HepG2 (cell line): ENCODE measurements around the gene PCDH10.

Source experiments
- ATF3 ChIP-seq: sonication (generic); formaldehyde crosslinking; IDR thresholded peaks from 2 replicates; pipeline ENCODE4 v1.4.0; 2020; ENCODE audit warnings: missing genetic modification reagents
- CTCF ChIP-seq: sonication (generic); formaldehyde crosslinking; IDR thresholded peaks from 2 replicates; pipeline ENCODE4 v1.5.0; 2020; ENCODE audit warnings: mild to moderate bottlenecking, missing genetic modification reagents, moderate library complexity
- NKX3-1 ChIP-seq: sonication (generic); formaldehyde crosslinking; IDR thresholded peaks from 2 replicates; pipeline ENCODE4 v1.5.0; 2020; ENCODE audit warnings: missing genetic modification reagents
- PHF21A ChIP-seq: sonication (generic); formaldehyde crosslinking; IDR thresholded peaks from 2 replicates; pipeline ENCODE4 v1.5.0; 2020; ENCODE audit warnings: mild to moderate bottlenecking, missing genetic modification reagents
- PPARG ChIP-seq: conservative IDR thresholded peaks from 2 replicates; pipeline ENCODE4 v1.6.1; 2016; ENCODE audit warnings: missing biosample characterization, missing genetic modification reagents
- PRDM15 ChIP-seq: sonication (generic); formaldehyde crosslinking; IDR thresholded peaks from 2 replicates; pipeline ENCODE4 v1.4.0; 2020; ENCODE audit warnings: missing genetic modification reagents
- PREB ChIP-seq: sonication (generic); formaldehyde crosslinking; IDR thresholded peaks from 2 replicates; pipeline ENCODE4 v1.4.0; 2020; ENCODE audit warnings: missing genetic modification reagents
- RAD21 ChIP-seq: fragments of 450-650 bp; formaldehyde crosslinking; IDR thresholded peaks from 2 replicates; pipeline ENCODE4 v1.5.0; 2020; ENCODE audit warnings: mild to moderate bottlenecking
- SIX4 ChIP-seq: sonication (generic); formaldehyde crosslinking; IDR thresholded peaks from 2 replicates; pipeline ENCODE4 v1.4.0; 2020; ENCODE audit warnings: missing genetic modification reagents
- TOE1 ChIP-seq: sonication (generic); formaldehyde crosslinking; IDR thresholded peaks from 2 replicates; pipeline ENCODE4 v1.4.0; 2020; ENCODE audit warnings: mild to moderate bottlenecking, missing genetic modification reagents
- ZBTB38 ChIP-seq: sonication (generic); formaldehyde crosslinking; IDR thresholded peaks from 2 replicates; pipeline ENCODE4 v1.5.1; 2020; ENCODE audit warnings: mild to moderate bottlenecking, missing genetic modification reagents
- ZNF12 ChIP-seq: sonication (generic); formaldehyde crosslinking; IDR thresholded peaks from 2 replicates; pipeline ENCODE4 v1.5.0; 2020; ENCODE audit warnings: missing genetic modification reagents

- TF ChIP-seq RAD21 (CRISPR knock-in tag) (no peak), CTCF (CRISPR knock-in tag) (no peak), PHF21A (no peak), PREB (CRISPR knock-in tag) (no peak), ZBTB38 (CRISPR knock-in tag) (no peak), SIX4 (CRISPR knock-in tag) (no peak), ATF3 (no peak), PRDM15 (CRISPR knock-in tag) (no peak), TOE1 (CRISPR knock-in tag) (no peak), ZNF12 (CRISPR knock-in tag) (no peak), NKX3-1 (CRISPR knock-in tag) (no peak), PPARG (CRISPR knock-in tag) (no peak)
Measured at GRCh38 chr4:133188433-133189146, 39.5 kb downstream of the PCDH10 start.
